GM19238 (cell line): ENCODE measurements around the gene KRTAP10-6.
"Not testable (repeated sequence)": the region's sequence is repeated elsewhere in the genome, so short reads cannot be mapped to it uniquely, and the experiment has no call there.

Experiments
- DNase-seq: peaks from one replicate; pipeline ENCODE4 v3.0.0; 2011; ENCODE audit warnings: low spot score; ENCODE audit not compliant: insufficient read length

The KRTAP10-6 gene

GRCh38 chr21:44578371-44579055 is 13.8 kb downstream of the KRTAP10-6 start:
- DNase-seq: no peak

- DNase-seq: no peak
Measured at GRCh38 chr21:44576025-44576420, 16.3 kb downstream of the KRTAP10-6 start.

- no peak for DNase-seq
Measured at GRCh38 chr21:44575307-44576024, 16.8 kb downstream of the KRTAP10-6 start.

- DNase-seq: no peak
Measured at GRCh38 chr21:44574457-44575306, 17.6 kb downstream of the KRTAP10-6 start.

GRCh38 chr21:44573630-44574456 is 18.5 kb downstream of the KRTAP10-6 start, which contains the start of gene KRTAP10-4:
TSS of gene KRTAP10-4 (plus strand) at chr21:44573729. CDS start at chr21:44573759, 30 bp downstream.
- not testable (repeated sequence) for DNase-seq

GRCh38 chr21:44572959-44573583 is 19.2 kb downstream of the KRTAP10-6 start:
- DNase-seq: no peak

GRCh38 chr21:44571844-44572782 is 20.2 kb downstream of the KRTAP10-6 start:
- DNase-seq: no peak

GRCh38 chr21:44571296-44571695 is 21.0 kb downstream of the KRTAP10-6 start:
- DNase-seq: no peak

GRCh38 chr21:44569861-44570517 is 22.3 kb downstream of the KRTAP10-6 start:
- DNase-seq: no peak

GRCh38 chr21:44568667-44569556 is 23.4 kb downstream of the KRTAP10-6 start:
- DNase-seq: no peak

- DNase-seq: no peak
Measured at GRCh38 chr21:44568261-44568660, 24.0 kb downstream of the KRTAP10-6 start.

GRCh38 chr21:44567481-44568171 is 24.7 kb downstream of the KRTAP10-6 start:
- no peak for DNase-seq

- no peak for DNase-seq
Measured at GRCh38 chr21:44566403-44566802, 25.9 kb downstream of the KRTAP10-6 start.

- DNase-seq: no peak
Measured at GRCh38 chr21:44564886-44565598, 27.3 kb downstream of the KRTAP10-6 start.

GRCh38 chr21:44564099-44564498 is 28.2 kb downstream of the KRTAP10-6 start:
- DNase-seq: no peak

- no peak for DNase-seq
Measured at GRCh38 chr21:44558695-44559094, 33.6 kb downstream of the KRTAP10-6 start, which contains the start of gene KRTAP10-3. TSS of gene KRTAP10-3 (minus strand) at chr21:44558795. CDS start at chr21:44558715, 80 bp downstream.

GRCh38 chr21:44558329-44558675 is 34.0 kb downstream of the KRTAP10-6 start:
- not testable (repeated sequence) for DNase-seq
